Measurements from ENCODE around the gene BCAP29. TPM values are rescaled to one million over a fixed set of nuclear protein-coding genes. Genes with fewer than 3 reads are reported as not detected.
"Not testable (repeated sequence)": the region's sequence is repeated elsewhere in the genome, so short reads cannot be mapped to it uniquely, and the experiment has no call there.

The BCAP29 gene
- total RNA-seq, 1 donor from 2014 or later: 33.9 TPM

- H3K4me3 Mint-ChIP-seq: no peak overlapping the region
- no peak overlapping the region for H3K27ac Mint-ChIP-seq
- no peaks in the 10 kb centered on the region for H3K4me1 Mint-ChIP-seq (ENCODE audit: unreplicated experiment)
- peaks cover 3% of the 10 kb centered on the region for H3K27me3 Mint-ChIP-seq
- TF ChIP-seq, protein P1, sequence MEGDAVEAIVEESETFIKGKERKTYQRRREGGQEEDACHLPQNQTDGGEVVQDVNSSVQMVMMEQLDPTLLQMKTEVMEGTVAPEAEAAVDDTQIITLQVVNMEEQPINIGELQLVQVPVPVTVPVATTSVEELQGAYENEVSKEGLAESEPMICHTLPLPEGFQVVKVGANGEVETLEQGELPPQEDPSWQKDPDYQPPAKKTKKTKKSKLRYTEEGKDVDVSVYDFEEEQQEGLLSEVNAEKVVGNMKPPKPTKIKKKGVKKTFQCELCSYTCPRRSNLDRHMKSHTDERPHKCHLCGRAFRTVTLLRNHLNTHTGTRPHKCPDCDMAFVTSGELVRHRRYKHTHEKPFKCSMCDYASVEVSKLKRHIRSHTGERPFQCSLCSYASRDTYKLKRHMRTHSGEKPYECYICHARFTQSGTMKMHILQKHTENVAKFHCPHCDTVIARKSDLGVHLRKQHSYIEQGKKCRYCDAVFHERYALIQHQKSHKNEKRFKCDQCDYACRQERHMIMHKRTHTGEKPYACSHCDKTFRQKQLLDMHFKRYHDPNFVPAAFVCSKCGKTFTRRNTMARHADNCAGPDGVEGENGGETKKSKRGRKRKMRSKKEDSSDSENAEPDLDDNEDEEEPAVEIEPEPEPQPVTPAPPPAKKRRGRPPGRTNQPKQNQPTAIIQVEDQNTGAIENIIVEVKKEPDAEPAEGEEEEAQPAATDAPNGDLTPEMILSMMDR (conservative IDR thresholded peaks at IDR 0.05): no peak
- no peak for DNase-seq (ENCODE audit: extremely low spot score, unreplicated experiment)
- no peaks in the 10 kb centered on the region for H3K36me3 Mint-ChIP-seq
- no peaks in the 10 kb centered on the region for H3K9me3 Mint-ChIP-seq
Measured at GRCh38 chr7:107632492-107632865, 52.4 kb downstream of the BCAP29 start.

DNA sequence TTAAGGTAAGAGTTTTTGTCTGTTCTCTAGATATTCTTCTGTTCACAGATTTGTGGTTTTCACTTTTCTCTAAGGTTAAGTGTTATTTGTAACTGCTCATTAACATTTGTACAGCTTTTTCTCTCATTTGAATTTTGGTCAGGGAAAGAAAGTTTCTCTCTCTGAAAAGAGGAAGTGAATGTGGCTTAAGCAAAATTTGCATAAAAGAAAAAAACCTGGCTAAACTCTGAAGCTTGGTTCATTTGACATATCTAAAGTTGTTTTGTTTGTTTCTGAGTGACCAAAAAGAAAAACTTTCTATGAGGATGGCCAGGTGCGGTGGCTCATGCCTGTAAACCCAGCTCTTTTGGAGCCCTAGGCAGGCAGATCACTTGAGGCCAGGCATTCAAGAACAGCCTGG is 58.5 kb downstream of the BCAP29 start:
- Mint-ChIP-seq H3K9me3 (no peaks in the 10 kb centered on the region), H3K27ac (no peak overlapping the region), H3K4me3 (no peak overlapping the region), H3K27me3 (peaks cover 34% of the 10 kb centered on the region), H3K36me3 (no peaks in the 10 kb centered on the region), H3K4me1 (ENCODE audit: unreplicated experiment) (no peaks in the 10 kb centered on the region)
- no peak for DNase-seq (ENCODE audit: extremely low spot score, unreplicated experiment)
- TF ChIP-seq, protein P1 (conservative IDR thresholded peaks at IDR 0.05): no peak

- not testable (repeated sequence) for H3K9me3 Mint-ChIP-seq; H3K36me3 Mint-ChIP-seq; H3K4me3 Mint-ChIP-seq; H3K27ac Mint-ChIP-seq; DNase-seq (ENCODE audit: extremely low spot score, unreplicated experiment); H3K4me1 Mint-ChIP-seq (ENCODE audit: unreplicated experiment)
- peaks cover 36% of the 10 kb centered on the region for H3K27me3 Mint-ChIP-seq
Measured at GRCh38 chr7:107639070-107639469, 59.0 kb downstream of the BCAP29 start.

GRCh38 chr7:107641676-107642075 is 61.6 kb downstream of the BCAP29 start:
- Mint-ChIP-seq H3K36me3 (no peaks in the 10 kb centered on the region), H3K4me3 (no peak overlapping the region), H3K9me3 (peaks cover 6% of the 10 kb centered on the region), H3K27ac (no peak overlapping the region), H3K4me1 (ENCODE audit: unreplicated experiment) (no peaks in the 10 kb centered on the region), H3K27me3 (peaks cover 54% of the 10 kb centered on the region)
- DNase-seq (ENCODE audit: extremely low spot score, unreplicated experiment): no peak
- TF ChIP-seq, protein P1 (conservative IDR thresholded peaks at IDR 0.05): no peak

- H3K9me3 Mint-ChIP-seq: peaks cover 6% of the 10 kb centered on the region
- H3K36me3 Mint-ChIP-seq: no peaks in the 10 kb centered on the region
- TF ChIP-seq, protein P1 (conservative IDR thresholded peaks at IDR 0.05): no peak
- H3K27me3 Mint-ChIP-seq: peaks cover 54% of the 10 kb centered on the region
- no peaks in the 10 kb centered on the region for H3K4me1 Mint-ChIP-seq (ENCODE audit: unreplicated experiment)
- H3K4me3 Mint-ChIP-seq: no peak overlapping the region
- no peak for DNase-seq (ENCODE audit: extremely low spot score, unreplicated experiment)
- no peak overlapping the region for H3K27ac Mint-ChIP-seq
Measured at GRCh38 chr7:107642501-107642900, 62.5 kb downstream of the BCAP29 start.

DNA sequence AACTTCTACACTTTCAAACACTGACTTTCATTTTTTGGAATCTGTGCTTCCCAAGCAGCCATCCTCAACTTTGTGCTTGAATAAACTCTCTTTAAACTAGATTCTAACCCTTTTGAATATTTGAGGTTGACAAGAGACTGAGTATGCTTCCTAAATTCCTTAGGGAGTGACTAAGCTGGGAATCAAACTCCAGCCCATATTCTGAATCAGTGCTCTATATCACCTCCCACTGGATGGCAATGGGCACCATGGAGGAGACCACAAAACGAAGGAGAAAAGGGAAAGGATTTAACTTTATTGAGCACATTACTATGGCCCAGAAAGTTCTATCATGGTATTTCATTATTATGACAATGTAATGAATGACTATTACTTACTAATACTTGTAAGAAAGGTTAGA is 63.4 kb downstream of the BCAP29 start:
- no peak for DNase-seq (ENCODE audit: extremely low spot score, unreplicated experiment)
- H3K27ac Mint-ChIP-seq: no peak overlapping the region
- H3K4me1 Mint-ChIP-seq (ENCODE audit: unreplicated experiment): no peaks in the 10 kb centered on the region
- H3K4me3 Mint-ChIP-seq: no peak overlapping the region
- H3K27me3 Mint-ChIP-seq: peaks cover 48% of the 10 kb centered on the region
- no peaks in the 10 kb centered on the region for H3K36me3 Mint-ChIP-seq
- H3K9me3 Mint-ChIP-seq: peaks cover 6% of the 10 kb centered on the region
- TF ChIP-seq, protein P1 (conservative IDR thresholded peaks at IDR 0.05): no peak

Measured in type B pancreatic cell (in vitro differentiated cells).